ENCODE data around the gene SGO2.

The SGO2 gene

GRCh38 chr2:200525882-200526651, at the start of gene SGO2:
TSS of gene SGO2 (plus strand) at chr2:200526207. CDS start at chr2:200532976, 6,769 bp downstream.
- DNase-seq: peak; percentile 95

- DNase-seq: no peak
Observed at GRCh38 chr2:200476836-200477235, 49.2 kb upstream of the SGO2 start.

GRCh38 chr2:200477667-200478131, 48.3 kb upstream of the SGO2 start:
- DNase-seq: no peak

- no peak for DNase-seq
Observed at GRCh38 chr2:200479692-200480265, 46.2 kb upstream of the SGO2 start.

- DNase-seq: no peak
Observed at GRCh38 chr2:200482194-200482593, 43.8 kb upstream of the SGO2 start.

- DNase-seq: peak; percentile 82
Observed at GRCh38 chr2:200483729-200484198, 42.2 kb upstream of the SGO2 start.

- no peak for DNase-seq
Observed at GRCh38 chr2:200484934-200485333, 41.1 kb upstream of the SGO2 start.

- no peak for DNase-seq
Observed at GRCh38 chr2:200486529-200486928, 39.5 kb upstream of the SGO2 start.

GRCh38 chr2:200488169-200488568, 37.8 kb upstream of the SGO2 start:
- DNase-seq: no peak

GRCh38 chr2:200490001-200490400, 36.0 kb upstream of the SGO2 start:
- DNase-seq: no peak

- no peak for DNase-seq
Observed at GRCh38 chr2:200492656-200493055, 33.4 kb upstream of the SGO2 start.

- DNase-seq: no peak
Observed at GRCh38 chr2:200494048-200494447, 32.0 kb upstream of the SGO2 start.

GRCh38 chr2:200496696-200497095, 29.3 kb upstream of the SGO2 start:
- DNase-seq: no peak

GRCh38 chr2:200498402-200499162, 27.4 kb upstream of the SGO2 start:
- DNase-seq: no peak

- DNase-seq: no peak
Observed at GRCh38 chr2:200502196-200502595, 23.8 kb upstream of the SGO2 start.

GRCh38 chr2:200506679-200507078, 19.3 kb upstream of the SGO2 start:
- no peak for DNase-seq

GRCh38 chr2:200507179-200507578, 18.8 kb upstream of the SGO2 start:
- no peak for DNase-seq

GRCh38 chr2:200509235-200509611, 16.8 kb upstream of the SGO2 start:
- no peak for DNase-seq

GRCh38 chr2:200509612-200510433, 16.2 kb upstream of the SGO2 start, which contains the start of gene KCTD18:
TSS of gene KCTD18 (minus strand) at chr2:200510068. CDS start at chr2:200507016, 3,052 bp downstream.
- peak; percentile 77 for DNase-seq

- no peak for DNase-seq
Observed at GRCh38 chr2:200515155-200515554, 10.9 kb upstream of the SGO2 start.

- no peak for DNase-seq
Observed at GRCh38 chr2:200523158-200523557, 2.8 kb upstream of the SGO2 start.

GRCh38 chr2:200523604-200524003, 2.4 kb upstream of the SGO2 start:
- no peak for DNase-seq

GRCh38 chr2:200525066-200525465, 941 bp upstream of the SGO2 start:
- DNase-seq: no peak
